Parathyroid adenoma (tissue), 2 donors: ENCODE data around the gene CDK13.

Experiments used
- H2AFZ ChIP-seq: fragments of 300-600 bp; sonication (generic); one replicate; pipeline ENCODE4 v1.7.0; 2017; ENCODE audit warnings: antibody characterized with exemption, mild to moderate bottlenecking
- H3K27ac ChIP-seq: fragments of 300-600 bp; sonication (generic); one replicate; pipeline ENCODE4 v1.7.0; 2017
- H3K27me3 ChIP-seq: fragments of 300-600 bp; sonication (generic); one replicate; pipeline ENCODE4 v1.7.0; 2017; ENCODE audit warnings: low read length; ENCODE audit not compliant: control insufficient read depth, insufficient read depth
- H3K36me3 ChIP-seq: fragments of 300-600 bp; sonication (generic); one replicate; pipeline ENCODE4 v1.7.0; 2017; ENCODE audit warnings: low read length; ENCODE audit not compliant: control insufficient read depth, insufficient read depth
- H3K4me1 ChIP-seq: fragments of 300-600 bp; sonication (generic); one replicate; pipeline ENCODE4 v1.7.0; 2017; ENCODE audit warnings: control low read depth
- H3K4me2 ChIP-seq: fragments of 300-600 bp; sonication (generic); one replicate; pipeline ENCODE4 v1.7.0; 2017; ENCODE audit warnings: low read length
- H3K4me3 ChIP-seq: fragments of 300-600 bp; sonication (generic); one replicate; pipeline ENCODE4 v1.7.0; 2017; ENCODE audit warnings: low read depth, low read length
- H3K79me2 ChIP-seq: fragments of 300-600 bp; sonication (generic); one replicate; pipeline ENCODE4 v1.7.0; 2017; ENCODE audit warnings: control low read depth
- H3K9ac ChIP-seq: fragments of 300-600 bp; sonication (generic); one replicate; pipeline ENCODE4 v1.7.0; 2017; ENCODE audit warnings: mild to moderate bottlenecking
- H3K9me3 ChIP-seq: fragments of 300-600 bp; sonication (generic); one replicate; pipeline ENCODE4 v1.7.0; 2017; ENCODE audit warnings: low read length; ENCODE audit not compliant: control insufficient read depth
- CTCF ChIP-seq: fragments of 300-600 bp; sonication (generic); IDR thresholded peaks from one replicate; pipeline ENCODE4 v1.7.0; 2017; ENCODE audit warnings: antibody characterized with exemption, mild to moderate bottlenecking
- donor health status: primary hyperparathyroidism.

CDK13 gene

DNA sequence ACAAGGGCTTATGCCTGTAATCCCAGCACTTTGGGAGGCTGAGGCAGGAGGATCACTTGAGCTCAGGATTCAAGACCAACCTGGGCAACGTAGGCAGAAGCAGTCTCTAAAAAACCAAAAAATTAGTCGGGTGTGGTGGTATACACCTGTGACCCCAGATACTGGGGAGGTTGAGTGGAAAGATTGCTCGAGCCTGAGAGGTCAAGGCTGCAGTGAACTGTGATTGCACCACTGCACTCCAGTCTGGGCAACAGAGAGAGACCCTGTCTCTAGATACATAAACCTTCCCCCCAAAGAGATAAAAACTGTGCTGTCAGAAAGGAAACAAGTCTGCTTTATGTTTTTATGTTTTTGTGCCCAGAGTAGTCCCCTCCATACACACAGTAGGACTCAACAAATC, 27.5 kb upstream of the CDK13 start:
- Histone ChIP-seq H2AFZ (no peak overlapping the region), H3K4me3 (no peak overlapping the region), H3K79me2 (no peaks in the 10 kb centered on the region), H3K27ac (no peak overlapping the region), H3K4me1 (no peaks in the 10 kb centered on the region), H3K27me3 (no peaks in the 10 kb centered on the region), H3K4me2 (no peak overlapping the region), H3K9me3 (no peaks in the 10 kb centered on the region), H3K9ac (no peak overlapping the region), H3K36me3 (no peaks in the 10 kb centered on the region)
- TF ChIP-seq CTCF = no peak

GRCh38 chr7:39923091-39923490, 27.0 kb upstream of the CDK13 start:
- no peak overlapping the region for H3K4me2 ChIP-seq
- no peaks in the 10 kb centered on the region for H3K4me1 ChIP-seq
- no peak overlapping the region for H3K27ac ChIP-seq
- TF ChIP-seq CTCF = no peak
- no peaks in the 10 kb centered on the region for H3K27me3 ChIP-seq
- no peaks in the 10 kb centered on the region for H3K79me2 ChIP-seq
- no peak overlapping the region for H2AFZ ChIP-seq
- no peak overlapping the region for H3K4me3 ChIP-seq
- H3K36me3 ChIP-seq = no peaks in the 10 kb centered on the region
- H3K9me3 ChIP-seq = no peaks in the 10 kb centered on the region
- H3K9ac ChIP-seq = no peak overlapping the region

- Histone ChIP-seq H3K27me3 (no peaks in the 10 kb centered on the region), H3K4me1 (no peaks in the 10 kb centered on the region), H3K4me2 (no peak overlapping the region), H3K9me3 (no peaks in the 10 kb centered on the region), H2AFZ (no peak overlapping the region), H3K27ac (no peak overlapping the region), H3K79me2 (no peaks in the 10 kb centered on the region), H3K36me3 (no peaks in the 10 kb centered on the region), H3K9ac (no peak overlapping the region), H3K4me3 (no peak overlapping the region)
- TF ChIP-seq CTCF = no peak
Measured at GRCh38 chr7:39924122-39924521, 25.9 kb upstream of the CDK13 start.

DNA sequence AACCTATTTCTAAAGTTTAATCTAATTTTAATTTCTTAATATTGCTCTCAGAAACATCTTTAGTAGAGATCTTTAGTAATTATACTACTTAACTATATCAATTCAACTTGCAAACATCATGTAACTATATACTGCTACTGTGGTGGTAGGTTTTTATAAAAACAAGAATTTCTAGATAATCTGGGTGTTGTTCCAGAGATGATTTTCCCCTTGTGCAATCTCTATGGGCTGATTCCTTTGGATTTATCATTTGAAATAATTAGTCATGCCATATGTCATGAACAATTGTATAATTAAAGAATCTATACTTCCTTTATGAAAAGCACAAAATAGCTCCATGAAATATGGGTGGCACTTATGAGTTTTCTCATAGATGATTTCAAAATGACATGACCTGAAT, 23.9 kb upstream of the CDK13 start:
- H3K4me1 ChIP-seq = no peaks in the 10 kb centered on the region
- no peak for TF ChIP-seq CTCF
- H3K4me2 ChIP-seq = no peak overlapping the region
- H3K79me2 ChIP-seq = no peaks in the 10 kb centered on the region
- H3K27ac ChIP-seq = no peak overlapping the region
- no peaks in the 10 kb centered on the region for H3K27me3 ChIP-seq
- H3K9me3 ChIP-seq = no peaks in the 10 kb centered on the region
- H3K36me3 ChIP-seq = no peaks in the 10 kb centered on the region
- no peak overlapping the region for H2AFZ ChIP-seq
- no peak overlapping the region for H3K9ac ChIP-seq
- H3K4me3 ChIP-seq = no peak overlapping the region

GRCh38 chr7:39927018-39927417, 23.0 kb upstream of the CDK13 start:
- H3K9me3 ChIP-seq = no peaks in the 10 kb centered on the region
- no peak overlapping the region for H2AFZ ChIP-seq
- H3K9ac ChIP-seq = no peak overlapping the region
- no peaks in the 10 kb centered on the region for H3K79me2 ChIP-seq
- no peaks in the 10 kb centered on the region for H3K4me1 ChIP-seq
- H3K4me2 ChIP-seq = no peak overlapping the region
- H3K4me3 ChIP-seq = no peak overlapping the region
- no peaks in the 10 kb centered on the region for H3K27me3 ChIP-seq
- H3K27ac ChIP-seq = no peak overlapping the region
- no peak for TF ChIP-seq CTCF
- no peaks in the 10 kb centered on the region for H3K36me3 ChIP-seq
